HG02642 (cell line): ENCODE results near the gene AMER2.

Experiments used
- ATAC-seq: cut with Tn5 transposase; IDR thresholded peaks from one replicate; pipeline ENCODE4 v1.9.1; 2021; ENCODE audit warnings: mild to moderate bottlenecking; ENCODE audit not compliant: unreplicated experiment, poor library complexity

Gene AMER2

DNA sequence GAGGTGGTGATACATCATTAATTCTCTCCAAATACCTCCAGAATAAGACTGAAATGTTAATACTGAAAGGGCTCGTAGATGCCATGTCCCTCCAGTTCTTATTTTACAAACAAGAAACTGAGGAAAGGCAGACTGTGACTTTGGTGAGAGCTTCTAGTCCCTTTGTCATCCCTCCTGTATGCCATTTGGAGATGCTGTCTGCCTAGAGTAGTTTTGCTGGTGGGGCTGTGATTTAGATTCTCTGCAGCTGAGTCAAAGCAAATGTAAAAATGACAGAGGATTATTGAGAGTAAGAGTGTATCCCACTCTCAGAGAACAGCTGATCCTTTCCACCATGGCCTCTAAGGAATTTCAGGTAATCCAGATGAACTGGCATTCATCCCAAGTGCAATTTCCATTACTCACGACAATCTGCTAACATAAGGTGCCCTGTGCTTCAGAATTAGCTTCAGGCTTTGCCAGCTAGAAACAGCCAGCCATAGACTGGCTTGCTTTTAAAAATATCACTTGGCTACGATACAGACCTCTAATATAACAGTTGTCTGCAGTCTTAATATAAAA is 59.3 kb downstream of the AMER2 start:
- no peak for ATAC-seq
